Activated naive CD8-positive, alpha-beta T cell treated with anti-CD3 and anti-CD28 coated beads for 36 hours (primary cell): ENCODE measurements around the gene KCNIP4. TPM values are rescaled to one million over a fixed set of nuclear protein-coding genes. Genes with fewer than 3 reads are reported as not detected.

ENCODE experiments used
- DNase-seq: peaks from one replicate; pipeline ENCODE4 v3.0.0; 2021
- H3K27ac Mint-ChIP-seq: one replicate; pipeline ENCODE4 v1.8.0; 2022; ENCODE audit warnings: mild to moderate bottlenecking, moderate library complexity, mixed read lengths
- H3K27me3 Mint-ChIP-seq: one replicate; pipeline ENCODE4 v1.8.0; 2022; ENCODE audit warnings: mild to moderate bottlenecking, mixed read lengths
- H3K36me3 Mint-ChIP-seq: one replicate; pipeline ENCODE4 v1.8.0; 2021; ENCODE audit warnings: mild to moderate bottlenecking, mixed read lengths
- H3K4me1 Mint-ChIP-seq: one replicate; pipeline ENCODE4 v1.8.0; 2021; ENCODE audit warnings: mixed read lengths
- H3K4me3 Mint-ChIP-seq: one replicate; pipeline ENCODE4 v1.8.0; 2022; ENCODE audit warnings: mild to moderate bottlenecking, moderate library complexity, mixed read lengths
- H3K9me3 Mint-ChIP-seq: one replicate; pipeline ENCODE4 v1.8.0; 2022; ENCODE audit warnings: mixed read lengths
- total RNA-seq, 2 experiments: library from RNA; stranded (reverse); gene quantifications; one replicate each; pipeline ENCODE4 v1.2.3, GENCODE V29; 2021

KCNIP4 gene
- total RNA-seq, 2 experiments from 2014 or later = not detected

- H3K36me3 Mint-ChIP-seq = no peaks in the 10 kb centered on the region
- H3K27ac Mint-ChIP-seq = no peak overlapping the region
- peaks cover 1% of the 10 kb centered on the region for H3K9me3 Mint-ChIP-seq
- no peak overlapping the region for H3K4me3 Mint-ChIP-seq
- H3K27me3 Mint-ChIP-seq = no peaks in the 10 kb centered on the region
- H3K4me1 Mint-ChIP-seq = no peaks in the 10 kb centered on the region
- no peak for DNase-seq
Observed at GRCh38 chr4:21514022-21514694, 434.4 kb downstream of the KCNIP4 start.

DNA sequence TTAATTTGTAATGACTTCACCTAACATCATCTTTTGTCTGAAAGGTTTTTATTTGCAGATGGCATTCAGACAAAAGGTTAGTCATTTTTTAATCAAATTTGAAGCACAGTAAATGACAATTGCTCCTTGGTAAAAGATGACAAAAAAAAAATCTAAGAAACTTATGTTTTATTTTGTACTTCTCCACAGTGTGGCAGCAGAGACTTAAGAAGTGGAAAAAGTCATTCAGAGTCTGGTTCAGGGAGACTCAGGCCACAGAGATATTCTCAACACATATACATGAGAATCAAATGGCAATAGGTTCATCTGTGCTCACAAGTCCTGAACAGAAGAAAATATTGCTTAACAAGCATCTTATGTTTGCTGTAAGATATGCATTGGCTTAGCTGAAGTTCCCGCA is 436.2 kb downstream of the KCNIP4 start:
- Mint-ChIP-seq H3K27me3 (no peaks in the 10 kb centered on the region), H3K4me1 (no peaks in the 10 kb centered on the region), H3K36me3 (no peaks in the 10 kb centered on the region), H3K9me3 (peaks cover 1% of the 10 kb centered on the region), H3K4me3 (no peak overlapping the region), H3K27ac (no peak overlapping the region)
- no peak for DNase-seq

- no peak overlapping the region for H3K4me3 Mint-ChIP-seq
- H3K4me1 Mint-ChIP-seq = no peaks in the 10 kb centered on the region
Observed at GRCh38 chr4:21507439-21507838, 441.1 kb downstream of the KCNIP4 start.

GRCh38 chr4:21490682-21491081 is 457.9 kb downstream of the KCNIP4 start:
- Mint-ChIP-seq H3K27me3 (no peaks in the 10 kb centered on the region), H3K27ac (no peak overlapping the region), H3K36me3 (no peaks in the 10 kb centered on the region), H3K4me3 (no peak overlapping the region), H3K4me1 (no peaks in the 10 kb centered on the region), H3K9me3 (no peaks in the 10 kb centered on the region)
- DNase-seq = no peak

More at GRCh38 chr4:21507439-21507838, 441.1 kb downstream of the KCNIP4 start:
- H3K9me3 Mint-ChIP-seq = no peaks in the 10 kb centered on the region
- H3K36me3 Mint-ChIP-seq = no peaks in the 10 kb centered on the region
- no peaks in the 10 kb centered on the region for H3K27me3 Mint-ChIP-seq
- no peak overlapping the region for H3K27ac Mint-ChIP-seq
- no peak for DNase-seq

- no peaks in the 10 kb centered on the region for H3K27me3 Mint-ChIP-seq
- H3K4me1 Mint-ChIP-seq = no peaks in the 10 kb centered on the region
- DNase-seq = no peak
- peaks cover 2% of the 10 kb centered on the region for H3K9me3 Mint-ChIP-seq
- H3K36me3 Mint-ChIP-seq = no peaks in the 10 kb centered on the region
- H3K27ac Mint-ChIP-seq = no peak overlapping the region
- H3K4me3 Mint-ChIP-seq = no peak overlapping the region
Observed at GRCh38 chr4:21476757-21477156, 471.8 kb downstream of the KCNIP4 start.

- DNase-seq = no peak
- Mint-ChIP-seq H3K9me3 (peaks cover 2% of the 10 kb centered on the region), H3K27me3 (no peaks in the 10 kb centered on the region), H3K4me1 (no peaks in the 10 kb centered on the region), H3K4me3 (no peak overlapping the region), H3K36me3 (no peaks in the 10 kb centered on the region), H3K27ac (no peak overlapping the region)
Observed at GRCh38 chr4:21474195-21474594, 474.4 kb downstream of the KCNIP4 start.

DNA sequence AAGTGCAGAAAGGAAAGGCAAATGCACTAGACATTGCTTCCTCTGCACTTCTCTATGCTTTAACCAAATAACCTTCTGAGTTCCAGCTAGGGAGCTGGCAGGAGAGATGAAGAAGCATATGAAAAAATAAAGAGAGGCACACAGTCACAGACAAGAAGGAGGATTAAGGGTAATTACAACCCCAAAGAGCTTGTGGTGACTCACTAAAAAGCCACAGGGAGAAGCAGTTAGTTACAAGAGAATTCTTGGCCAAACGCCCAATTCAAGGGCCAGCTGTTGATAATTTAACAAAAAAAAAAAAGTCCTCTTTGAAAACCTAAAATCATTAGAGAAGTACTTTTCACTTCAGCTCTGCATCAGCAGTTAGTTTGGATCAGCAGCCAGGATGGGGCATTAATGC is 478.0 kb downstream of the KCNIP4 start:
- no peak overlapping the region for H3K4me3 Mint-ChIP-seq
- no peaks in the 10 kb centered on the region for H3K4me1 Mint-ChIP-seq
- no peak for DNase-seq
- H3K27me3 Mint-ChIP-seq = no peaks in the 10 kb centered on the region
- no peak overlapping the region for H3K27ac Mint-ChIP-seq
- no peaks in the 10 kb centered on the region for H3K36me3 Mint-ChIP-seq
- peaks cover 2% of the 10 kb centered on the region for H3K9me3 Mint-ChIP-seq

DNA sequence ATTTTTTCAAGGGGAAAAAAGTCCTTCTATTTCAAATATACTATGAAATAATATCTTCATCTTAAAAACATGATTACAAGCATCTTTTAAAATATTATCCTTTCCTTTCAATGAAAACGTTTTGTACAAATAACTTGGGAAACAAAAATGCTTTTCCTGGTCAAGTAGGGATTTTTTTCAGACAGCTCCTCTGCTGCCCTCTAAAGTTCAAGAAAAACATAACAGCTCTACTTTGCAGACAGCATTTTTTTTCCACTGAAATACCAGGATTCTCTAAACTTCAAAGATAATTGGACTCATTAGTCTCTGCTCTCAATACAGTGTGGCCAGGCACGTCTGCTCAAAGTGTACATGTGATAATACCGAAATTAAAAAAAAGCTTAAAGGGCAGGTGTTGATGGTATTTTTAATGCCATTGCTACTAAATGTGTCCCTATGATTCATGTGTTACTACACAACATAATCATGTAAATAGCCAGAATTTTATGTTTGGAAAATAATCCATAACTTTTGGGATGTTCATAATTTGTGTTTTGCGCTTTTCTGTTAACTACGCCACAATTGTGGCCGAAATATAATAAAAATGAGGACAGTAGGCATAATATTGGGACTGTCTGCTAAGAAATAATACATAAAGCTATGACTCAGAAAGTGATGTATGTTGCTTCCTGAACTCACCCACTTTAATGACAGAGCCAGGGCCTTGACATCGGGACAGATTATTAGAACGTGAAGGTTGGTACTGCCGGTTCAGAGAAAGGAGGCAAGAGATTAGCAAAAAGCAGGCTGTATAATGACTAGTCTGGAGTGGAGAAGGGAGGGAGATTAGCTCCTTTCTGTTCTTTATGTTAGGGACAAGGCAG is 478.9 kb downstream of the KCNIP4 start:
- H3K4me1 Mint-ChIP-seq = no peaks in the 10 kb centered on the region
- H3K9me3 Mint-ChIP-seq = peaks cover 2% of the 10 kb centered on the region
- no peak overlapping the region for H3K4me3 Mint-ChIP-seq

GRCh38 chr4:21467551-21467950 is 481.0 kb downstream of the KCNIP4 start:
- Mint-ChIP-seq H3K4me1 (no peaks in the 10 kb centered on the region), H3K27ac (no peak overlapping the region), H3K4me3 (no peak overlapping the region), H3K27me3 (no peaks in the 10 kb centered on the region), H3K9me3 (peaks cover 2% of the 10 kb centered on the region), H3K36me3 (no peaks in the 10 kb centered on the region)
- DNase-seq = no peak

More for the DNA sequence above, 478.9 kb downstream of the KCNIP4 start:
- no peak for DNase-seq
- Mint-ChIP-seq H3K27ac (no peak overlapping the region), H3K36me3 (no peaks in the 10 kb centered on the region), H3K27me3 (no peaks in the 10 kb centered on the region)

DNA sequence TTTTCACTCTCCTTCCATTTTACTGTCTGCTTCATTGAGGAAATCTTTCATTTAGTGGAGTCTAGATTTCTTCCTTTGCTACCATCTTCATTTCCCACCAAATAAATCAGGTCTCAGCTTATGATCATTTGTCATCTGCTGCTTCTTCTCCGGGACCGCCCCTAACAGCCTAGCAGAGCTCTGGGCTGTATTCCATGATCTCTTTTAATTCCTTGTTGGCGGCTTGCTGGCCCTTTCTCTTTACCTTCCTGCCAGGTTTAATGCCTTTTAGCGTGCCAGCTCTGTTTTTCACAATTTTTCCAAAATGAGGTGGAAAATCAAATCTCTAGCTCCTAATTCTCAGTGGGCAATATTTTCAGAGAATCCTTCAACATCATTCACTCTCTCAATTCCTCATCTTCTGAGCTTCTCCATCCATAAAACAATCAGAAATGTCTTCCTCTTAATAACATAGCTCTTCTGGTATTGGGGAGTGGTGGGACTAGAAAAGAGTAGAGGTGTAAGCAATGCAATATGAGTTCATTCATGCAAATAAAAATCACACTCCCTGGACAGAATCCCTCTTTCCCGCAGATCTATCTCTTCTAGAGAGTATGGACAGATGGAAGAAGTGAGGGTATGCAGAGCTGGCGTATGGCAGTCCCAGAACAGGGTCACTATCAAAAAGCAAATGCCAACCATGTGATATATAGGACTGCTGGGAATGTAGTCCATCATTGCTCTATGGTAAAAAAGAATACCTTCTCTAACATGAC is 491.3 kb downstream of the KCNIP4 start:
- H3K27ac Mint-ChIP-seq = no peak overlapping the region
- no peaks in the 10 kb centered on the region for H3K27me3 Mint-ChIP-seq
- H3K9me3 Mint-ChIP-seq = peaks cover 6% of the 10 kb centered on the region
- no peak overlapping the region for H3K4me3 Mint-ChIP-seq
- H3K4me1 Mint-ChIP-seq = no peaks in the 10 kb centered on the region
- DNase-seq = no peak
- no peaks in the 10 kb centered on the region for H3K36me3 Mint-ChIP-seq

DNA sequence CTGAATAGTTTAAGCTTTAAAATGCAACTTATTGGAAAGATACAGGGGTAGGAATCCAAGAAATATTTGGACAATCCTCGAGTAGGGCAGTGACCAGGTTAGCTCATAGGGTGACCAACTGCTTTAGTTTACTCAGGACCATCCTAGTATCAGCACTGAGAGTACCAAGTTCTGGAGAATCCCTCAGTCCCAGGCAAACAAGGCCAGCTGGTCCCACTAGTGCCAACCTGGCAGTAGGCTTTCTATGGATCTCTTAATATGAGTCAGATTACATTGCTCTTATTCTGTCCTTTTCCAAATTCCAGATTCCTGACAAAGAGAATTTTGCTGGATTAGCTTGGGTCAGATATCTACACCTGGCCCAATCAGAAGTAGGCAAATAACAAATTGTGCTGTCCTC is 493.7 kb downstream of the KCNIP4 start:
- Mint-ChIP-seq H3K27me3 (no peaks in the 10 kb centered on the region), H3K9me3 (peaks cover 6% of the 10 kb centered on the region), H3K27ac (no peak overlapping the region), H3K36me3 (no peaks in the 10 kb centered on the region), H3K4me1 (no peaks in the 10 kb centered on the region), H3K4me3 (no peak overlapping the region)
- no peak for DNase-seq

- no peak for DNase-seq
- H3K27ac Mint-ChIP-seq = no peak overlapping the region
- peaks cover 6% of the 10 kb centered on the region for H3K9me3 Mint-ChIP-seq
- H3K27me3 Mint-ChIP-seq = no peaks in the 10 kb centered on the region
- H3K4me3 Mint-ChIP-seq = no peak overlapping the region
- no peaks in the 10 kb centered on the region for H3K36me3 Mint-ChIP-seq
- no peaks in the 10 kb centered on the region for H3K4me1 Mint-ChIP-seq
Observed at GRCh38 chr4:21454201-21454600, 494.4 kb downstream of the KCNIP4 start.

- no peaks in the 10 kb centered on the region for H3K4me1 Mint-ChIP-seq
- H3K27ac Mint-ChIP-seq = no peak overlapping the region
- peaks cover 6% of the 10 kb centered on the region for H3K9me3 Mint-ChIP-seq
- H3K36me3 Mint-ChIP-seq = no peaks in the 10 kb centered on the region
- no peaks in the 10 kb centered on the region for H3K27me3 Mint-ChIP-seq
- no peak for DNase-seq
- no peak overlapping the region for H3K4me3 Mint-ChIP-seq
Observed at GRCh38 chr4:21452931-21453330, 495.6 kb downstream of the KCNIP4 start.

DNA sequence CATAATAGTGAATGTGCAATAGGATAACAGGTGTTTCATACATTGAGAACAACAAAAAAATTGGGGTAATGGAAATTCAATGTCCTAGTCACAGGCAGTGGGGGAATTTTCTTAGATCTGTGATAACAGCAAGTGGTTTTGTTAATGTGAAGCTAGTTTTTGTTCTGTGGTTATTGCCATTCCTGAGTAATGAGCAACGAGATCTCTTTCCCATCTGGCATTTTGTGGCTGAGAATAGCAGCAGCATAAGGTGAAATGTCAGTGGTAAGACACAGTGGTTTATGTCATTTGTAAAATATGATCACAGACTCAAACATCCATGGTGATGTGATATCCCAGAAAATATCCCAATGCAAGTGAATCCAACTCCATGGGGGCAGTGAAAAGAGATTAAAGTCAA is 497.5 kb downstream of the KCNIP4 start:
- Mint-ChIP-seq H3K4me3 (no peak overlapping the region), H3K4me1 (no peaks in the 10 kb centered on the region), H3K36me3 (no peaks in the 10 kb centered on the region), H3K27me3 (no peaks in the 10 kb centered on the region), H3K9me3 (no peaks in the 10 kb centered on the region), H3K27ac (no peak overlapping the region)
- no peak for DNase-seq

DNA sequence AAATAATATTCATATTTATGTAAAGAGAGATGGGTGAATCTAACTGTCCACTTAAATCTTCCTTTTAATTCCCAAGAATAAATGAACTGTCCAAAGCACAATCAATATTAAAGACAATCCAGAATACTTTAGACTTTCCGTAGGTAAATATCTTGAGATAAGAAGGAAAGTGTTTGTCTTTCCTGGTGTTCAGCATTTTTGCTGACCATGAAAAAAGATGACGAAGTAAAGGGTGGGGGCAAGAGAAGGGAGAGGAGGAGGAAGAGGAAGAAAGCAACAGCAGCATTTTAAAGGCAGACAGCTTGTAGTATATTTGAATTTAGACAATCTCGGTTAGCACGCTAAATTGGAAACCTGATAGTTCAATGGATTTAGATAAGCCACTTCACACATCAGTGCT is 498.2 kb downstream of the KCNIP4 start:
- Mint-ChIP-seq H3K4me1 (no peaks in the 10 kb centered on the region), H3K27me3 (no peaks in the 10 kb centered on the region), H3K4me3 (no peak overlapping the region), H3K36me3 (no peaks in the 10 kb centered on the region), H3K9me3 (no peaks in the 10 kb centered on the region), H3K27ac (no peak overlapping the region)
- DNase-seq = no peak
